Spinal cord (tissue), 10 donors: ENCODE measurements around the gene KLHL20. TPM values are rescaled to one million over a fixed set of nuclear protein-coding genes. Genes with fewer than 3 reads are reported as not detected.
A peak's percentile ranks its signal among the peaks of the same experiment; 100 is the strongest.
"Not testable (repeated sequence)": the region's sequence is repeated elsewhere in the genome, so short reads cannot be mapped to it uniquely, and the experiment has no call there.

Experiments used
- DNase-seq, 6 donors: peaks; one replicate each; pipeline versions ENCODE4 v3.0.0 to v3.0.0-alpha.2; 2013 to 2015; ENCODE audit warnings: low spot score in 6 of 6, low read depth in 4 of 6
- H3K27ac ChIP-seq: one replicate; pipeline ENCODE4 v1.5.1; 2013; ENCODE audit warnings: low read depth, low read length, control low read depth
- H3K27me3 ChIP-seq: one replicate; pipeline ENCODE4 v1.6.1; 2013; ENCODE audit warnings: low read length; ENCODE audit not compliant: control insufficient read depth, insufficient read depth
- H3K36me3 ChIP-seq: one replicate; pipeline ENCODE4 v1.6.1; 2013; ENCODE audit warnings: low read length; ENCODE audit not compliant: control insufficient read depth, insufficient read depth
- H3K4me1 ChIP-seq: one replicate; pipeline ENCODE4 v1.6.1; 2013; ENCODE audit warnings: low read length; ENCODE audit not compliant: control insufficient read depth, insufficient read depth
- H3K4me3 ChIP-seq: one replicate; pipeline ENCODE4 v1.5.1; 2013; ENCODE audit warnings: low read depth, low read length, control low read depth
- H3K9me3 ChIP-seq: one replicate; pipeline ENCODE4 v1.6.1; 2013; ENCODE audit warnings: low read length; ENCODE audit not compliant: control insufficient read depth, insufficient read depth
- WGBS: methylation state at CpG from one replicate; pipeline ENCODE4 v1.1.5; 2013; ENCODE audit warnings: missing lambda C conversion rate; ENCODE audit not compliant: insufficient coverage; 5-methylcytosine and 5-hydroxymethylcytosine counted together
- polyA plus RNA-seq, 2 donors: library from polyadenylated mRNA; unstranded; fragments of 120-200 nt; gene quantifications; one replicate each; pipeline ENCODE4 v1.2.1, GENCODE V29; 2013; ENCODE audit not compliant: insufficient read length in 2 of 2
- total RNA-seq, 2 donors: library from RNA; depleted of rRNA in 1 of 2; stranded (reverse); fragments of 120-200 nt in 1 of 2; fragments of >200 nt in 1 of 2; gene quantifications; one replicate each; pipeline versions ENCODE4 v1.2.3 to v1.2.4, GENCODE V29; 2013 to 2014
- donor health status: healthy.

KLHL20 gene
- total and polyA plus RNA-seq, 4 donors: 22.3 to 35.0 (median 27.8) TPM

GRCh38 chr1:173693238-173693637 is 21.5 kb upstream of the KLHL20 start:
- no peaks in the 10 kb centered on the region for H3K36me3 ChIP-seq
- no peaks in the 10 kb centered on the region for H3K9me3 ChIP-seq

GRCh38 chr1:173701299-173701698 is 13.5 kb upstream of the KLHL20 start:
- not testable (repeated sequence) for H3K9me3 ChIP-seq, H3K27ac ChIP-seq, H3K4me3 ChIP-seq

More at GRCh38 chr1:173693238-173693637, 21.5 kb upstream of the KLHL20 start:
- H3K27me3 ChIP-seq: no peaks in the 10 kb centered on the region
- DNase-seq: no peak
- no peak overlapping the region for H3K4me3 ChIP-seq
- no peak overlapping the region for H3K27ac ChIP-seq
- no peaks in the 10 kb centered on the region for H3K4me1 ChIP-seq

GRCh38 chr1:173702736-173703135 is 12.0 kb upstream of the KLHL20 start:
- no peaks in the 10 kb centered on the region for H3K4me1 ChIP-seq
- H3K36me3 ChIP-seq: no peaks in the 10 kb centered on the region
- H3K27me3 ChIP-seq: no peaks in the 10 kb centered on the region
- H3K4me3 ChIP-seq: no peak overlapping the region
- no peak for DNase-seq
- H3K9me3 ChIP-seq: no peaks in the 10 kb centered on the region
- no peak overlapping the region for H3K27ac ChIP-seq
- 83% methylated on average over 1 of the region's 1 CpG for WGBS

More at GRCh38 chr1:173701299-173701698, 13.5 kb upstream of the KLHL20 start:
- H3K36me3 ChIP-seq, DNase-seq, H3K4me1 ChIP-seq, H3K27me3 ChIP-seq: not testable (repeated sequence)
- no CpG with 5 or more reads among the region's 6 CpGs for WGBS

DNA sequence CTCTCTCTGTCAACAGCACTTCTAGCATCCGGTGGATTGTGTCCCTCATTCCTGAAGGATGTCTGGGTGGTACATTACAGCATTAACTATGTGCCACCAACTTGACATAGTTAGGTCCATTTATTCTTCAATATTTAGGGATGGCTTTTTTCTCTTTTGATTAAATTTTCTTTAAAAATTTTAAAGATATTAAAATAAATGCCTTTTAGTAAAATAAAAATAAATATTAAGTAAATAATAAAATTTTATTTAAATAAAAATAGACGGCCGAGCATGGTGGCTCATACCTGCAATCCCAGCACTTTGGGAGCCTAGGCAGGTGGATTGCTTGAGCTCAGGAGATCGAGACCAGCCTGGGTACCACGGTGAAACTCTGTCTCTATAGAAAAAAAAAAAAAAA is 9.7 kb upstream of the KLHL20 start:
- WGBS: 60% methylated on average over 1 of the region's 5 CpGs
- Histone ChIP-seq H3K36me3 (no peaks in the 10 kb centered on the region), H3K4me1 (no peaks in the 10 kb centered on the region), H3K27me3 (no peaks in the 10 kb centered on the region), H3K27ac (no peak overlapping the region), H3K9me3 (no peaks in the 10 kb centered on the region), H3K4me3 (no peak overlapping the region)
- no peak for DNase-seq

DNA sequence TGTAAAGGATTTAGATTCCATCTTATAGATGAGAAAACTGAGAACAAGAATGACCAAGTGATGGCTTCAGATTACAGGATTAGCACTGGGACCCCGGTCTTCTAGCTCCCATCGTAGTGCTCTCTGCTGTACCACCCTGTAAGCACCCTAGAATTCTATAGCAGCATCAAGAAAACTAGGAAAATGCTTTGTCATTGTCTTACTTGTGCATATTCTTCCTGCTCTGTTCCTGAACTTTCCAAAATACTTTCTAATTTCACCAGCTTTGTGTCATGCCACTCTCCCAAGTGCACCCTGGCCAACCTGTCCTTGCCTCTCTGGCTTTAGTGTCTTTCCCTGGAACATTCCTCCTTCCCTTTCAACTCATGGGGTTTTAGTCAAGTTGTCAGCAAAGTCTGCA is 6.0 kb upstream of the KLHL20 start:
- Histone ChIP-seq H3K27ac (no peak overlapping the region), H3K27me3 (peaks cover 15% of the 10 kb centered on the region), H3K4me3 (no peak overlapping the region), H3K9me3 (no peaks in the 10 kb centered on the region), H3K36me3 (no peaks in the 10 kb centered on the region), H3K4me1 (no peaks in the 10 kb centered on the region)
- WGBS: 68% methylated on average over 2 of the region's 2 CpGs
- DNase-seq: no peak

- DNase-seq: peak in 1 of 6 donors; percentile 0
- H3K4me1 ChIP-seq: peaks cover 4% of the 10 kb centered on the region
- peak overlapping the region; percentile 94 for H3K27ac ChIP-seq
- H3K9me3 ChIP-seq: no peaks in the 10 kb centered on the region
- H3K36me3 ChIP-seq: peaks cover 8% of the 10 kb centered on the region
- peaks cover 15% of the 10 kb centered on the region for H3K27me3 ChIP-seq
- peak overlapping the region; percentile 90 for H3K4me3 ChIP-seq
- WGBS: 50% methylated on average over 2 of the region's 3 CpGs
These were observed 381 bp upstream of the KLHL20 start for GRCh38 chr1:173714441-173714758.

DNA sequence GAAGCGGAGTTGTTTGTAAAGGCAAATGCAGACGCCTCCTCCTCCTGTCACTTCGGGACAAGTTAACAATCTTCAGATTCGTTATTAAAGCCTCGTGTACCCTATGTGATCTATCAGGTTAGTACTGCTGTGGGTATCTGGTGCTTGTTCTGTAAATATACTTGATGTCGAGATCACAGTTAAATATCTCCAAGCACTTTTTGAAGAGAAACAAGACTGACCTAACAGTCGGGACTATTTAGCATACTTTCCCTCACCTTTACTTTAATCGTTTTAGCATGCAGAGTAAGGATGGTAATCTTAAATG is 710 bp downstream of the KLHL20 start:
- WGBS: no CpG with 5 or more reads among the region's 8 CpGs
- DNase-seq: no peak
- Histone ChIP-seq H3K4me3 (peak overlapping the region; percentile 90), H3K36me3 (peaks cover 8% of the 10 kb centered on the region), H3K9me3 (no peaks in the 10 kb centered on the region), H3K4me1 (peaks cover 4% of the 10 kb centered on the region), H3K27me3 (peaks cover 15% of the 10 kb centered on the region), H3K27ac (peak overlapping the region; percentile 94)

DNA sequence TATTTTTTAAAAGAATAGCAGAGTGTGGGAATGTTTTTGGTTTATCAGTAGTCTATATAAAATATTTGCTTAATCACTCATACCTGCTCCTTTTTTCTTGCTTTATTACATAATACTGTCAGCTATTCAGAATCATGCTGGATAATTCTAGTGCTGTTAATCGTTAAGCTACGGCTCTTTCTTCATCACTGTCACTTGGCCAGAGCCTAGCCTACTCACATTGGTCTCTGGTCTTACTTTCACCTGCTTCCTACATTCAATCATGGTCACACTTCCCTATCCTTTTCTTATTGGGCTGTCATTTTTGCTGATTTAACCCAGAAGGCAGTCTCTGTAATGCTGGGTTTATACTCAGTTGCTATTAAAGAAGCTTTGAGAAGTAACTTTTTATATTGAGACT is 2.5 kb downstream of the KLHL20 start:
- H3K4me1 ChIP-seq: peaks cover 4% of the 10 kb centered on the region
- peaks cover 11% of the 10 kb centered on the region for H3K36me3 ChIP-seq
- H3K4me3 ChIP-seq: no peak overlapping the region
- H3K27ac ChIP-seq: no peak overlapping the region
- 85% methylated on average over 2 of the region's 2 CpGs for WGBS
- no peak for DNase-seq
- peaks cover 7% of the 10 kb centered on the region for H3K27me3 ChIP-seq
- H3K9me3 ChIP-seq: no peaks in the 10 kb centered on the region

DNA sequence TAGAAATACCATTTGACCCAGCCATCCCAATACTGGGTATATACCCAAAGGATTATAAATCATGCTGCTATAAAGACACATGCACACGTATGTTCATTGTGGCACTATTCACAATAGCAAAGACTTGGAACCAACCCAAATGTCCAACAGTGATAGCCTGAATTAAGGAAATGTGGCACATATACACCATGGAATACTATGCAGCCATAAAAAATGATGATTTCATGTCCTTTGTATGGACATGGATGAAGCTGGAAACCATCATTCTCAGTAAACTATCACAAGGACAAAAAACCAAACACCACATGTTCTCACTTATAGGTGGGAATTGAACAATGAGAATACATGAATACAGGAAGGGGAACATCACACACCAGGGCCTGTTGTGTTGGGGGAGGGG is 16.6 kb downstream of the KLHL20 start:
- H3K4me3 ChIP-seq, H3K27ac ChIP-seq, DNase-seq, H3K9me3 ChIP-seq, H3K4me1 ChIP-seq, H3K27me3 ChIP-seq: not testable (repeated sequence)
- WGBS: no CpG with 5 or more reads among the region's 1 CpG
- peaks cover 11% of the 10 kb centered on the region for H3K36me3 ChIP-seq

DNA sequence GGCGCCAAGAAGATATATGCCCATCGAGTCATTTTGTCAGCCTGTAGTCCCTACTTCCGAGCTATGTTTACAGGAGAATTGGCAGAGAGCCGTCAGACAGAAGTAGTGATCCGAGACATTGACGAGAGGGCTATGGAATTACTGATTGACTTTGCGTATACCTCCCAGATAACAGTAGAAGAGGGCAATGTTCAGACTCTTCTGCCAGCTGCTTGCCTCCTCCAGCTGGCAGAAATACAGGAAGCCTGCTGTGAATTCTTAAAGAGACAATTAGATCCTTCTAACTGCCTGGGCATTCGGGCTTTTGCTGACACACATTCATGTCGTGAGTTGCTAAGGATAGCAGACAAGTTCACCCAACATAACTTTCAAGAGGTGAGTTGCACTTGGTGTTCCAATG is 19.1 kb downstream of the KLHL20 start:
- H3K27me3 ChIP-seq: no peaks in the 10 kb centered on the region
- H3K4me3 ChIP-seq: no peak overlapping the region
- WGBS: 85% methylated on average over 4 of the region's 9 CpGs
- H3K36me3 ChIP-seq: peaks cover 15% of the 10 kb centered on the region
- no peaks in the 10 kb centered on the region for H3K4me1 ChIP-seq
- H3K9me3 ChIP-seq: peaks cover 6% of the 10 kb centered on the region
- DNase-seq: peak in 3 of 6 donors; percentile 4 to 23 (median 22)
- H3K27ac ChIP-seq: no peak overlapping the region
